Measurements from ENCODE around the gene PFKP. TPM values are rescaled to one million over a fixed set of nuclear protein-coding genes. Genes with fewer than 3 reads are reported as not detected.

The PFKP gene
- total RNA-seq, 1 donor from 2014 or later, result 292 TPM

DNA sequence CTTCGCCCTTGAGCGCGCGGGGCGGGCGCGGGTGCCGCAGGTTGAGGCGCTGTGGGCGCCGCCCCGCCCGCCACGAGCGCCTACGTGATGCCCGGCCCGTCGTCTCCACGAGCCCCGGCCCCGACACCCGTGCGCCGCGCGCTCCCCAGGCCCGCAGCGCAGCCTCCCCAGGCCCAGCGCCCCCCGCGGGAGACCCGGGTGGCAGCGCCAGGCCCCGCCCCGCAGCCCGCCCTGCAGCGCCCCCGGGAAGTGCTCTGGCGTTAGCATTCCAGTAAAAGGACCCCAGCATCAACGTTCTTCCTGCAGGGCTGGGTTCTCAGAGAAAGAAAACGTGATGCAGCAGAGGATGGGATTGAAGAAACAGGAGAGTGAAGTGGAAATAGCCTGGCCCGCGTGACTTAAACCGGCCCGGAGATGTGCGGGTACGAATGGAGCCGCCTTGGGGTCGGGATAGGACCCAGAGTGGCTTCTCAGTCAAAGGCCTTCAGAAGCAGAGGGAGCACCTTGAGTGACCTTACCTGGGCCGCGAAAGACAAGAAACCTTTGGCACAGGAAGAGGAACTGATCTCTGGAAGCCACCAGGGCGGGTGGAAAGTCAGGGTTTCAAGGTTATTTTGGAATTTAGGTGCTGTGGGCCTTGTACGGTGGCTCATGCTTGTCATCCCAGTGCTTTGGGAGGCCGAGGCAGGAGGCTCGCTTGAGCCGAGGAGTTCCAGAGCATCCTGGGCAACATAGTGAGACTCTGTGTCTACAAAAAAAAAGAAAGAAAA lies 1.8 kb downstream of the PFKP start:
- TF ChIP-seq, protein P1, sequence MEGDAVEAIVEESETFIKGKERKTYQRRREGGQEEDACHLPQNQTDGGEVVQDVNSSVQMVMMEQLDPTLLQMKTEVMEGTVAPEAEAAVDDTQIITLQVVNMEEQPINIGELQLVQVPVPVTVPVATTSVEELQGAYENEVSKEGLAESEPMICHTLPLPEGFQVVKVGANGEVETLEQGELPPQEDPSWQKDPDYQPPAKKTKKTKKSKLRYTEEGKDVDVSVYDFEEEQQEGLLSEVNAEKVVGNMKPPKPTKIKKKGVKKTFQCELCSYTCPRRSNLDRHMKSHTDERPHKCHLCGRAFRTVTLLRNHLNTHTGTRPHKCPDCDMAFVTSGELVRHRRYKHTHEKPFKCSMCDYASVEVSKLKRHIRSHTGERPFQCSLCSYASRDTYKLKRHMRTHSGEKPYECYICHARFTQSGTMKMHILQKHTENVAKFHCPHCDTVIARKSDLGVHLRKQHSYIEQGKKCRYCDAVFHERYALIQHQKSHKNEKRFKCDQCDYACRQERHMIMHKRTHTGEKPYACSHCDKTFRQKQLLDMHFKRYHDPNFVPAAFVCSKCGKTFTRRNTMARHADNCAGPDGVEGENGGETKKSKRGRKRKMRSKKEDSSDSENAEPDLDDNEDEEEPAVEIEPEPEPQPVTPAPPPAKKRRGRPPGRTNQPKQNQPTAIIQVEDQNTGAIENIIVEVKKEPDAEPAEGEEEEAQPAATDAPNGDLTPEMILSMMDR (IDR thresholded peaks at IDR 0.05; ENCODE audit: insufficient read depth, low read length, poor library complexity, severe bottlenecking), result no peak
- Histone ChIP-seq H3K4me3 (ENCODE audit: low read depth, low read length) (peak overlapping the region; percentile 91), H3K27me3 (ENCODE audit: control insufficient read depth, insufficient read depth, low read length) (peaks cover 2% of the 10 kb centered on the region), H3K36me3 (ENCODE audit: control insufficient read depth, insufficient read depth, low read length) (peaks cover 4% of the 10 kb centered on the region)
- DNase-seq (ENCODE audit: low read depth), result no peak

DNA sequence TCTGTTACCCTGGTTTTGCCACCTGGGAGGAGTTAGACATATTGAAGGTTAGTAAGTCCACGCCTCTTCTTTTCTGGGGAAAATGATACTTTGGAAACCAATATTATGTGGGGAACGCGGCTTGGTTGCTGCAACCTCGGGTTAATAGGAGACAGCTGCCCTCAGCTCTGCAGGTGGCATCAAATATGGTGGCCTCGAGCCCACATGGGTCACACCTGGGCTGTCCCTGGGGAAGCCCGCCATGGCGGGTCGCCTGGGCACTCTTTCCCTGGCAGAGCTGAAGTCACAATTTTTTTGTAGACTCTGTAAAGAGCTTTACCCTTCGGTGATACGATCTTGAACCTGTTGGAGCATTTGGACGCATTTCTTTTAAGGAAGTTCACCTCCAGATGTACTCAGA lies 2.5 kb downstream of the PFKP start:
- H3K36me3 ChIP-seq (ENCODE audit: control insufficient read depth, insufficient read depth, low read length), result peaks cover 4% of the 10 kb centered on the region
- no peak overlapping the region for H3K4me3 ChIP-seq (ENCODE audit: low read depth, low read length)
- TF ChIP-seq, protein P1 (IDR thresholded peaks at IDR 0.05; ENCODE audit: insufficient read depth, low read length, poor library complexity, severe bottlenecking), result no peak

DNA sequence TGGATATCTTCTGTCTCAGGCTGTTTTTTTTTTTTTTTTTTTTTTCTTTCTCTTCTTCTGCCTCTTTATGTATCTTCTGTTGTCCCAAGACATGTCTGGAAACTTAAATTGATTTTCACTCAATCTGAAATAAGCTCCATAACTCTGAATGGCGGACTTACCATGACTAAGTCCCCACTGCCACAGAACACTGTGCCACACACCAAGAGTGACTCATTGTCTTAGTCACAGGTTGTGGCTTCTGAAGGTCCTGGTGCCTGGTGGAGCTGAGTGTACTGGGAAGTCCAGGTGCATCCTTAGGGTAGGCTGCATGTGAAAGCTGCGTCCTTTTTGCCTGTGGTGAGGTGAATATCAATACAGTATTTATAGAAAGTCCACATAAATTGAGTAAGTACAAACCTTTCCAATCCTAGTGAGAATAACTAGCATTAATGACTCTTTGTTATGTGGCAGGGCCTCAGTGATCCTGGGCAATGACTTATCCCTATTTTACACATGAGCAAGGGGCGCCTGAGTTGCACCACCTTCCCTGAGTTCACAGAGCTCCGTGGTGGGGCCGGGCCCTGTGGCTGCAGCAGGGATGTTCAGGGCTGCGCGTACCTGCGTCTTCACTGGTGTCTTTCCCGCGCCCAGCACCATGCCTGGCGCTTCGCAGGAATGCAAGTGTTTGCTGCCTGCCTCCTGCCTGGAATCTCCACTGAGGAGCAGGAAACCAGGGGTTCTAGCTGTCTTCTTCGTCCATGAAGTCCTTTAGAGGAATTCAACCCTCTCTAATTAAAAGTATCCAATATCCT lies 4.3 kb downstream of the PFKP start:
- peak; percentile 97 for DNase-seq (ENCODE audit: low read depth)
- TF ChIP-seq, protein P1 (IDR thresholded peaks at IDR 0.05; ENCODE audit: insufficient read depth, low read length, poor library complexity, severe bottlenecking), result no peak
- H3K4me3 ChIP-seq (ENCODE audit: low read depth, low read length), result no peak overlapping the region
- H3K27me3 ChIP-seq (ENCODE audit: control insufficient read depth, insufficient read depth, low read length), result no peaks in the 10 kb centered on the region
- peaks cover 4% of the 10 kb centered on the region for H3K36me3 ChIP-seq (ENCODE audit: control insufficient read depth, insufficient read depth, low read length)

More for the DNA sequence above, 2.5 kb downstream of the PFKP start:
- peaks cover 2% of the 10 kb centered on the region for H3K27me3 ChIP-seq (ENCODE audit: control insufficient read depth, insufficient read depth, low read length)
- no peak for DNase-seq (ENCODE audit: low read depth)

DNA sequence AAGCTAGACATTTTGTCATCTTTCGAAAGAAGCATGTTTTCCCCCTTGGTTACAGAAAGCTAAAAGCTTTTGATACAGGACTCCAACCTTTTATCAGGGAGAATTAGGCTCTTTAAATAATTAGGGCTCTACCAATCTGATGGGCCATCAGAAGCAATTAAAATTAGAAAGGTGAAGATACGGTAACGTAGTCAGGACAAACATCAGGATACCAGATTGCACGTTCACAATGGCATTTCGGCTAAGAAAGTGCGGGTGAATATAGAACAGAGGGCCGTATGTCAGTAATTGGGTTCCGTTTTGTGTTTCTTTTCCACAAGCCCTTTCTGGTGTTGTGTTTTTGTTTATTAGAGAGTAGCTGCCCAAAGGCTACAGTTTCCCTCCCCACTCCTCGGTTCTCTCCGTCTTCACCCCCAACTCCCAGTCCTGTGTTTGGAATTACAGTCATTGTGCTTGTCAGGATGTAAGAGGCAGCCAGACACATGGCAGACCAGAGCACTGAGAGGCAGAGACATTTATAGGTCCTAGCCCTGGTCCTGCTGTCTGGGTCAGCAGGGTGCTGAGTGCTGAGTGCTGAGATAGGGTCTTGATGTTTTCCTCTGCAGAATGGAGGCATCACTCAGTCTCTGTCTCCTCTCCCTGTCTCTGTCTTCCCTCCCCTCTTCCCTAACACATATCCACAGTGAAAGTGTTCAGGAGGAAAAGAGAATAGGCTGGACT lies 5.5 kb downstream of the PFKP start:
- Histone ChIP-seq H3K27me3 (ENCODE audit: control insufficient read depth, insufficient read depth, low read length) (no peaks in the 10 kb centered on the region), H3K36me3 (ENCODE audit: control insufficient read depth, insufficient read depth, low read length) (peaks cover 4% of the 10 kb centered on the region), H3K4me3 (ENCODE audit: low read depth, low read length) (no peak overlapping the region)
- DNase-seq (ENCODE audit: low read depth), result no peak
- TF ChIP-seq, protein P1 (IDR thresholded peaks at IDR 0.05; ENCODE audit: insufficient read depth, low read length, poor library complexity, severe bottlenecking), result no peak

DNA sequence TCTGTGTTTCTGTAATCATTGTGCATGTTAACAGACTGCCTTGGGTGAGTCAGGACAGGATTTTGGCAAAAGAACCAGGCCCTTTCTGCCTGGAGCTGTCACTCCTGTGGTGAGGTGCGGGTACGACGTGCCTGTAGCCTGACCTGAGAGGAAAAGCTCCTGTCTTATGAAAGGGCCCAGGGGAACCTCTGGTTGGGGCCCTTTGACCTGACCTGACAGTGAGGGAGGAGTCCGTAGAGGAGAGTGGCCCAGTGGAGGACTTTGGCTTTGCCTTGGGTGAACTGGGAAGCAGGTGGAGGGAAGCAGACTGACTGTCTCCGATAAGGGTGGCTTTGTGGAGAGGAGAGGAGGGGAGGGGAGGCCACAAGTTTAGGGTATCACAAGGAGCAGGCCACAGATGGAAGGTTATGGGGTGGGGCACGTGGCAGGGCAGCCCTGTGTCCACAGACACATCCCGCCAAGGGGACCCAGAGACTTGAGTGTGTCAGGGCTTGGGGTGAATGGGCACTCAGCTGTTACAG lies 6.9 kb downstream of the PFKP start:
- TF ChIP-seq, protein P1 (IDR thresholded peaks at IDR 0.05; ENCODE audit: insufficient read depth, low read length, poor library complexity, severe bottlenecking), result no peak
- Histone ChIP-seq H3K36me3 (ENCODE audit: control insufficient read depth, insufficient read depth, low read length) (peaks cover 4% of the 10 kb centered on the region), H3K27me3 (ENCODE audit: control insufficient read depth, insufficient read depth, low read length) (no peaks in the 10 kb centered on the region), H3K4me3 (ENCODE audit: low read depth, low read length) (no peak overlapping the region)
- no peak for DNase-seq (ENCODE audit: low read depth)

Data from kidney epithelial cell (primary cell).